RPMI7951 (cell line): ENCODE measurements around the gene CSAG3. TPM values are rescaled to one million over a fixed set of nuclear protein-coding genes. Genes with fewer than 3 reads are reported as not detected.
"Not testable (repeated sequence)": the region's sequence is repeated elsewhere in the genome, so short reads cannot be mapped to it uniquely, and the experiment has no call there.

ENCODE experiments used
- DNase-seq: peaks from one replicate; pipeline ENCODE4 v3.0.0-alpha.2; 2012; ENCODE audit warnings: low read depth
- total RNA-seq: library from RNA; depleted of rRNA; stranded (reverse); fragments of >200 nt; shearing (Covaris generic); gene quantifications from 2 replicates; pipeline ENCODE4 v1.2.3, GENCODE V29; 2014; rRNA removed

The CSAG3 gene
- total RNA-seq: 2.2 and 8.7 TPM in 2 replicates

DNA sequence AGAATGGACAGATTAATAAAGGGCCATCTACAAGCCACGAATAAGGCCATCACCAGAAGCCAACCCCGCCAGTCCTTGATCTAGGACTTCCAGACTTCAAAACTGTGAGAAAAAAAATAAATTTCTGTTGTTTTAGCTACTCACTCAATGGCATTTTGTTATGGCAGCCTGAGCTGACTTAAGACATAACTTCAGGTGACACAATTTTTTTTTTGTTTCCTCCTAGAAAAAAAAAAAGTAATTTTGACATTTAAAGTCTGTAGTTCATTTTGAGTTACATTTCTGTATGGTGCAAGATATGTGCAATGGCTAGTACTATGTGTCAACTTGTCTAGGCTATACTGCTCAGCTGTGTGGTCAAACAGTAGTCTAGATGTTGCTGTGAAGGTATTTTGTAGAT, at the start of gene CSAG3:
CSAG3 (plus strand) TSS at position 301 of the 400 bp plus-strand sequence.
- not testable (repeated sequence) for DNase-seq

DNA sequence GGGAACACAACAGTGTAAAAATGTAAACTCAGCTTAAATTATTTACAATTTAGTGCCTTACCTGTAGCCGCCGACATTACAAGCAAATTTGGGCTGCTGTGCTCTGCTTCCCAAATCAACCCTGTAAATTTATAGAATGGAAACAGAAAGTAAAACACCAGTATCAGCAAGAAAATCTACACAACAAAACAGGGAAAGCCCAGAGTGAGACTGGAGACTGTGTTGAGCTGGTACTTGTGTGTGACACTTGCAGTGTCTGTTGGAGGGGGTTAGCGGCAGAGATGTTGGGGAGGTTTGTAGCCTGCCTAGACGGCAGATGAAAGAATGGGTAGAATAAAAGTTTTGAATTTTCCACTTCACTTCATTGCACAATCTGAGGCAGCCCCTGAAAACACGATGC, 45.8 kb upstream of the CSAG3 start:
- not testable (repeated sequence) for DNase-seq

- not testable (repeated sequence) for DNase-seq
Observed at GRCh38 chrX:152713815-152714787, 44.9 kb upstream of the CSAG3 start, which contains the start of gene MAGEA2B. TSS of gene MAGEA2B (plus strand) at chrX:152714628. CDS start at chrX:152717107, 2,479 bp downstream.

DNA sequence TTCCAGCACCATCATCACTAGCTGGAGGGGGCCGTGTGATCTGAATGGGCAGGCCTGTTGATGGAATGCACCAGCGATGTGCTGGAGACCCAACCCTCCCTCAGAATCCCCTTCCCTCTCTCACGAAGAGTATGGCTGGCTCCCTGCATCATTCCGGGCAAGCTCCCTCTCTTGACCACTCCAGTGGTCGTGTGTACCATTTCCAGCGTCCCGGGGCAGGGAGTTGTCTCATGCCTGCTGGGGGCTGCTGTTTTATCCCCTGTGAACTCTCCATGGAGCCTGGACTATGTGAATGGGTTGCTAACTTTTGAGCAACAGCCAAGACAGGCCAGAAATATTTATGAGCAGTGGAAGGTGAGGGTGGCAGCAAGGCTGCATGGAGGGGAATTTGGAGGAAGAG, 33.6 kb upstream of the CSAG3 start:
- DNase-seq: no peak

DNA sequence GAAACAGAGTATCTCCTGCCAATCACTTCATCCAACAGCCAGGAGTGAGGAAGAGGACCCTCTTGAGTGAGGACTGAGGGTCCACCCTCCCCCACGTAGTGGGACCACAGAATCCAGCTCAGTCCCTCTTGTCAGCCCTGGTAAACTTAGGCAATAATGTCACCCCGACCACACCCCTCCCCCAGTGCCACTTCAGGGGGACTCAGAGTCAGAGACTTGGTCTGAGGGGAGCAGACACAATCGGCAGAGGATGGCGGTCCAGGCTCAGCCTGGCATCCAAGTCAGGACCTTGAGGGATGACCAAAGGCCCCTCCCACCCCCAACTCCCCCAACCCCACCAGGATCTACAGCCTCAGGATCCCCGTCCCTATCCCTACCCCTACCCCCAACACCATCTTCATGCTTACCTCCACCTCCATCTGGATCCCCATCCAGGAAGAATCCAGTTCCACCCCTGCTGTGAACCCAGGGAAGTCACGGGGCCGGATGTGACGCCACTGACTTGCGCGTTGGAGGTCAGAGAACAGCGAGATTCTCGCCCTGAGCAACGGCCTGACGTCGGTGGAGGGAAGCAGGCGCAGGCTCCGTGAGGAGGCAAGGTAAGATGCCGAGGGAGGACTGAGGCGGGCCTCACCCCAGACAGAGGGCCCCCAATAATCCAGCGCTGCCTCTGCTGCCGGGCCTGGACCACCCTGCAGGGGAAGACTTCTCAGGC, 25.6 kb upstream of the CSAG3 start, which contains the start of the genes CSAG1 and MAGEA12:
CSAG1 (minus strand) TSS at position 461 of the 715 bp plus-strand sequence. CDS start 1,261 bp downstream, outside the sequence.
MAGEA12 (plus strand) TSS at position 497 of the 715 bp plus-strand sequence. CDS start 2,405 bp downstream, outside the sequence.
- peak; percentile 85 for DNase-seq

DNA sequence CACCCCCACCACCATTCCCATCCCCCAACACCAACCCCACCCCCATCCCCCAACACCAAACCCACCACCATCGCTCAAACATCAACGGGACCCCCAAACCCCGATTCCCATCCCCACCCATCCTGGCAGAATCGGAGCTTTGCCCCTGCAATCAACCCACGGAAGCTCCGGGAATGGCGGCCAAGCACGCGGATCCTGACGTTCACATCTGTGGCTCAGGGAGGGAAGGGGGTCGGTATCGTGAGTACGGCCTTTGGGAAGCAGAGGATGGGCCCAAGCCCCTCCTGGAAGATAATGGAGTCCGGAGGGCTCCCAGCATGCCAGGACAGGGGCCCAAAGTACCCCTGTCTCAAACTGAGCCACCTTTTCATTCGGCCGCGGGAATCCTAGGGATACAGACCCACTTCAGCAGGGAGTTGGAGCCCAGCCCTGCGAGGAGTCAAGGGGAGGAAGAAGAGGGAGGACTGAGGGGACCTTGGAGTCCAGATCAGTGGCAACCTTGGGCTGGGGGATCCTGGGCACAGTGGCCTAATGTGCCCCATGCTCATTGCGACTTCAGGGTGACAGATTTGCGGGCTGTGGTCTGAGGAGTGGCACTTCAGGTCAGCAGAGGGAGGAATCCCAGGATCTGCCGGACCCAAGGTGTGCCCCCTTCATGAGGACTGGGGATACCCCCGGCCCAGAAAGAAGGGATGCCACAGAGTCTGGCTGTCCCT, 24.7 kb upstream of the CSAG3 start:
- DNase-seq: not testable (repeated sequence)

GRCh38 chrX:152735101-152735500, 23.9 kb upstream of the CSAG3 start:
- DNase-seq: no peak

- DNase-seq: no peak
Observed at GRCh38 chrX:152735860-152736511, 23.0 kb upstream of the CSAG3 start.

GRCh38 chrX:152736528-152736927, 22.5 kb upstream of the CSAG3 start:
- not testable (repeated sequence) for DNase-seq

DNA sequence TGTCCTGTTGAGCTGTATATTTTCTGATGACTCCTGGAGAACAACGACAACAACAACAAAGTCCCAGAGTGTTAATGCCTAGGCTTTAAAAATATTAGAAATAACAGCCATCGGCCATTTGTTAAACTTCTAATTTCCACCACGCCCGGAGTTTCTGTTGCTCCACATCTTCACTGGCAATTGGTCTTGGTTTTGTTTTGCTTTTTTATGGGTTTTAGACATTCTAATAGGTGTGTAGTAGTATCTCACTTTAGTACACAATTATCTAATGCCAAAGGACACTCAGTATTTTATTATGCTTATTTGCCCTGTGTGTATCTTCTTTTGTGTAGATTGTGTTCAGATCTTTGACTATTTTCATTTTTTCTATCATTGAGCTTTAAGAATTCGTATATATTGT, 20.5 kb upstream of the CSAG3 start:
- DNase-seq: no peak

DNA sequence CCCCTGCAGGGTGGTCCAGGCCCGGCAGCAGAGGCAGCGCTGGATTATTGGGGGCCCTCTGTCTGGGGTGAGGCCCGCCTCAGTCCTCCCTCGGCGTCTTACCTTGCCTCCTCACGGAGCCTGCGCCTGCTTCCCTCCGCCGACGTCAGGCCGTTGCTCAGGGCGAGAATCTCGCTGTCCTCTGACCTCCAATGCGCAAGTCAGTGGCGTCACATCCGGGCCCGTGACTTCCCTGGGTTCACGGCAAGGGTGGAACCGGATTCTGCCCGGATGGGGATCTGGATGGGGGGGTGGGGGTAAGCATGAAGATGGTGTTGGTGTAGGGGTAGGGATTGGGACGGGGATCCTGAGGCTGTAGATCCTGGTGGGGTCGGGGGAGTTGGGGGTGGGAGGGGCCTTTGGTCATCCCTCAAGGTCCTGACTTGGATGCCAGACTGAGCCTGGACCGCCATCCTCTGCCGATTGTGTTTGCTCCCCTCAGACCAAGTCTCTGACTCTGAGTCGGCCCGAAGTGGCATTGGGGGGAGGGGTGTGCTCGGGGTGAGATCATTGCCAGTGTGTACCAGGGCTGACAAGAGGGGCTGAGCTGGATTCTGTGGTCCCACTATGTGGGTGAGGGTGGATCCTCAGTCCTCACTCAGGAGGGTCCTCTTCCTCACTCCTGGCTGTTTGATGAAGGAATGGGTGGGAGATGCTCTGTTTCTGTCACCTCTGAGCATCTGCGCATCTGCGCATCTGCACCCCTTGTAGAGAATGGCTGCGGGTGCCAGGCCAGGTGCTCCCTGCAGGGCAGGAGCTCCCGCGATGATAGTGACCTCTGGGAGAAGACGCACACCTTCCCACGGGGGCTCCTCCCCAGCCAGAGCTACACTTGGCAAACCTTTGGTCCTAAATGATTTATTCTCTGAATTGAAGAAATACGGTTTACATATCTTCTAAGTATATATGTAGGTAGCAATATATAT, 5.0 kb upstream of the CSAG3 start, which contains the start of gene MAGEA2:
MAGEA2 (minus strand) TSS at position 157 of the 965 bp plus-strand sequence. CDS start 2,479 bp downstream, outside the sequence.
- DNase-seq: not testable (repeated sequence)

DNA sequence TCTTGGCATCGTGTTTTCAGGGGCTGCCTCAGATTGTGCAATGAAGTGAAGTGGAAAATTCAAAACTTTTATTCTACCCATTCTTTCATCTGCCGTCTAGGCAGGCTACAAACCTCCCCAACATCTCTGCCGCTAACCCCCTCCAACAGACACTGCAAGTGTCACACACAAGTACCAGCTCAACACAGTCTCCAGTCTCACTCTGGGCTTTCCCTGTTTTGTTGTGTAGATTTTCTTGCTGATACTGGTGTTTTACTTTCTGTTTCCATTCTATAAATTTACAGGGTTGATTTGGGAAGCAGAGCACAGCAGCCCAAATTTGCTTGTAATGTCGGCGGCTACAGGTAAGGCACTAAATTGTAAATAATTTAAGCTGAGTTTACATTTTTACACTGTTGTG, 4.1 kb upstream of the CSAG3 start:
- DNase-seq: not testable (repeated sequence)

GRCh38 chrX:152759544-152759943, 526 bp downstream of the CSAG3 start:
- DNase-seq: not testable (repeated sequence)

GRCh38 chrX:152761582-152761981, 2.6 kb downstream of the CSAG3 start:
- DNase-seq: not testable (repeated sequence)

DNA sequence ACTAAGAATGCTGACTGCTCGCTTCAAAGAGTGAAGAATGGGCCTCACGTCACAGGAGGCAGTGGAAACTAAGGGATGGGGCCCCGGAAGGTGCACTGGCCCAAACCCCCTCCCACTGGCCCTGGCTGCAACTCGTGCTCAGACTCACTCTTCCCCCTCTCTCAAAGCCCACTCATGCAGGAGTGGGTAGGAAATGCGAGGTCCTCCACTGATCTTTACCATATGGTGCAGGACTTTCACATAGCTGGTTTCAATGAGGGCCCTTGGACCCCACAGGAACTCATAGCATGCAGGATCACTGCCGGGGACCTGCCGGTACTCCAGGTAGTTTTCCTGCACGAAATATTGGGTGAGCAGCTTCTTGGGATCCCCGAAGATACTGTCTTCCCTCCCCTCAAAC, 7.5 kb downstream of the CSAG3 start:
- DNase-seq: not testable (repeated sequence)

GRCh38 chrX:152769549-152770289, 10.7 kb downstream of the CSAG3 start, which contains the start of gene MAGEA6:
TSS of gene MAGEA6 (minus strand) at chrX:152769689. CDS start at chrX:152767650, 2,039 bp downstream.
- DNase-seq: not testable (repeated sequence)

DNA sequence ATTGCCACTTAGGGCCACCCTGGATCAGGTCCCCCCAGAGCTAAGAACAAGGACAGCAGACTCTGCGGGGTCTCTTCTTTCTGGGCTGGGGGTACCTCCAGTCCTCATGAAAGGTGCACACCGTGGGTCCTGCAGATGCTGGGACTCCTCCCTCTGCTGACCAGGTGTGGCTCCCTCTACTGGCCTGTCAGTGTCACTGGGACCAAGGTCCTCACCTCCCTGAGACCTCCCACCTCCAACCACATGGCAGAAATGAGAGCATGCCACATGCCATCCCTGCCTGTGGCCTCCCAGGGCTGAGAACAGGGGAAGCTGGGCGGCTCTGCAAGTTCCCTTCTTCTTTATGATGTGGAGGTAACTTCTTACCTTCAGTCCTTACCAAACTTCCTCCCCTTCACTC, 28.0 kb downstream of the CSAG3 start:
- not testable (repeated sequence) for DNase-seq

DNA sequence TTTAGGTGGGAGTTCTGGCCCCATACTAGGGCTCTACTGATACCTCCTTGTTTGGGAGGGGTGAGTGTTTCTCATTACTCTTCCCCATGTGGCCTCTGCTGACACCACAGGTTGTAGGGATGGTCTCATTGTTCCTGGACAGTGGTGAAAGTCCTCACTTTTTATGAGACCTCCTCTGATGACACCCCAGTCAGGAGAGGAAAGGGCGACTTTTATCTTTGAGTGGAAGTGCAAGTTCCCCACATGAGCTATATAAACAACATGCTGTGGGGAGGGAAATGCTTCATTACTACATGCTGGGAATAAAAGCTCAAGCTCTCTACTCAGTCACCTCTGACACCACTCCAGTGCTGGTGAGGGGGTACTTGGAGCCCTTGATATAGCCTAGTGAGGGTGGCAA, 39.9 kb downstream of the CSAG3 start:
- no peak for DNase-seq

- no peak for DNase-seq
Observed at GRCh38 chrX:152806035-152806434, 47.0 kb downstream of the CSAG3 start.
